RWPE2 (cell line): ENCODE measurements around the gene GPR17.

ENCODE experiments used
- ATAC-seq: fragments of 200-7000 bp; cut with Tn5 transposase; 3 replicates; pipeline ENCODE4 v1.9.1; 2021; ENCODE audit warnings: low read depth
- DNase-seq: peaks from one replicate; pipeline ENCODE4 v3.0.0-alpha.2; 2020; ENCODE audit warnings: low spot score
- H3K27ac ChIP-seq: fragments of 450-650 bp; 2 replicates; pipeline ENCODE4 v1.5.1; 2017; ENCODE audit warnings: mild to moderate bottlenecking; ENCODE audit not compliant: poor library complexity, severe bottlenecking
- H3K27me3 ChIP-seq: fragments of 250-450 bp; sonication (Bioruptor Pico); 2 replicates; pipeline ENCODE4 v1.5.1; 2021; ENCODE audit warnings: mild to moderate bottlenecking, moderate library complexity; ENCODE audit not compliant: insufficient read depth, poor library complexity, severe bottlenecking
- H3K36me3 ChIP-seq: fragments of 250-450 bp; sonication (Bioruptor Pico); 2 replicates; pipeline ENCODE4 v1.5.1; 2020; ENCODE audit warnings: low read depth, mild to moderate bottlenecking, moderate library complexity
- H3K4me1 ChIP-seq: fragments of 250-450 bp; sonication (Bioruptor Pico); 2 replicates; pipeline ENCODE4 v1.5.1; 2021; ENCODE audit warnings: mild to moderate bottlenecking, moderate library complexity; ENCODE audit not compliant: insufficient read depth, poor library complexity, severe bottlenecking
- H3K4me3 ChIP-seq: fragments of 250-450 bp; sonication (Bioruptor Pico); 2 replicates; pipeline ENCODE4 v1.5.1; 2021; ENCODE audit warnings: mild to moderate bottlenecking, moderate library complexity; ENCODE audit not compliant: severe bottlenecking
- H3K9me3 ChIP-seq: fragments of 250-450 bp; sonication (Bioruptor Pico); 2 replicates; pipeline ENCODE4 v1.5.1; 2021; ENCODE audit warnings: mild to moderate bottlenecking, moderate library complexity; ENCODE audit not compliant: severe bottlenecking
- TF ChIP-seq, protein P1 (sequence below): fragments of 450-650 bp; IDR thresholded peaks from one replicate; pipeline ENCODE4 v1.5.1; 2017; ENCODE audit warnings: mild to moderate bottlenecking, moderate library complexity; ENCODE audit not compliant: poor library complexity, severe bottlenecking

The GPR17 gene

DNA sequence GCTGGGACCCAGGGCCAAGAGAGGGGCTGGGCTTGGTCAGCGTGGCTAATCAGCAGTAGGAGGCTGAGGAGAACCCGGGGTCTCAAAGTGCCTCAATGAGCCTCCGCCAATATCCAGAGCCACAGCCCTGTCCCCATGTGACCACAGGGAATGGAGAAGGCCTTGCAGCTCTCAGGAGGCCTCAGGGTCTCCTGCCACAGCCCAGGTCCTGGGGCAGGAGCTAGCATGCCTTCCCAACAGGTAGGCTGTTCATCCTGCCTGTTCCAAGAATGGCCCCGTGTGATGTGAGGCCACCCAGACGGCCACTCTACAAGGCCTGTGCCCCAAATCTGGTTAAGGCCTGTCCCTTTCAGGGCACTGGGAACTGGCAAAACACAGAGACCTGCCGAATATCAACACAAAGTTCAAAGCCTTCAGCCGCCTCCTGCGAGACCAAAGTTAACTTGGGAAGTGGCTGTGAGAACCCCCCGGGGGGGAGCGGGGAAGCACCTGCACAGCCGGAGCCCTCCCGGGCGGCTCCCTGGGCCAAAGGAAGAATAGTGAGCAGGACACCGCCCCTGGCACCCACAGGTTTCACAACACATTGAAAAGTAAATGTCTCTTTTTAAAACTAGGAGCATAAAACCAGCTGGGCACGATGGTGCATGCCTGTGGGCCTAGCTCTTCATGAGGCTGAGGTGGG, 33.9 kb downstream of the GPR17 start:
- Histone ChIP-seq H3K27ac (no peak overlapping the region), H3K4me3 (no peak overlapping the region), H3K36me3 (no peaks in the 10 kb centered on the region), H3K27me3 (peaks cover 15% of the 10 kb centered on the region), H3K4me1 (no peaks in the 10 kb centered on the region), H3K9me3 (no peaks in the 10 kb centered on the region)
- DNase-seq = no peak
- TF ChIP-seq, protein P1, sequence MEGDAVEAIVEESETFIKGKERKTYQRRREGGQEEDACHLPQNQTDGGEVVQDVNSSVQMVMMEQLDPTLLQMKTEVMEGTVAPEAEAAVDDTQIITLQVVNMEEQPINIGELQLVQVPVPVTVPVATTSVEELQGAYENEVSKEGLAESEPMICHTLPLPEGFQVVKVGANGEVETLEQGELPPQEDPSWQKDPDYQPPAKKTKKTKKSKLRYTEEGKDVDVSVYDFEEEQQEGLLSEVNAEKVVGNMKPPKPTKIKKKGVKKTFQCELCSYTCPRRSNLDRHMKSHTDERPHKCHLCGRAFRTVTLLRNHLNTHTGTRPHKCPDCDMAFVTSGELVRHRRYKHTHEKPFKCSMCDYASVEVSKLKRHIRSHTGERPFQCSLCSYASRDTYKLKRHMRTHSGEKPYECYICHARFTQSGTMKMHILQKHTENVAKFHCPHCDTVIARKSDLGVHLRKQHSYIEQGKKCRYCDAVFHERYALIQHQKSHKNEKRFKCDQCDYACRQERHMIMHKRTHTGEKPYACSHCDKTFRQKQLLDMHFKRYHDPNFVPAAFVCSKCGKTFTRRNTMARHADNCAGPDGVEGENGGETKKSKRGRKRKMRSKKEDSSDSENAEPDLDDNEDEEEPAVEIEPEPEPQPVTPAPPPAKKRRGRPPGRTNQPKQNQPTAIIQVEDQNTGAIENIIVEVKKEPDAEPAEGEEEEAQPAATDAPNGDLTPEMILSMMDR = no peak
- no peak for ATAC-seq

DNA sequence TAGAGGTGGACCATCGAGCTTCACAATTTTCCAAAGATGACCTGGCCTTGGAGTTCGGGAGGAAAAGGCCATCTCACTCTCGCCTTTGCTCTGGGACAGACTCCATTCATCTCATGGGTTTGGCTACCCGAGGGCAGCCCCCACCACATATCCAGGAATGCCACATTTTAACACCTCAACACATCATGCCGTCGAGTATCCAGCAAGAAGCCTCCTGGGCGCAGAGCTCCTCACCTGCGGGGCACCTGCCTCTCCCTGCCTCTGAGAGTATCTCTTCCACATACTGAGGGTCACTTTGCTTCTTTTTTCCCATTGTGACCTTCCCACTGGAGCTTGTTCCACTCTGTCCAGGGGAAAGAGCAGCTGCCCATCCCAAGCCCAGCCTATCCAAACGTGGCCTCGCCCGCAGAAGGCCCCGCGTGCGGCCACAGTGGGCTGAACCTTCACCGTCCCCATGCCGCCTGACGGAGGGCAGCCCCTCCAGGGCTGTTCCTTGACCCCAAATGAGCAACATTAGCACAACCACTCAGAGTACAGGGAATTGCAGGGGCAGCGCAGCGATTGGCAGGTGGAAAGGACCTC, 34.8 kb downstream of the GPR17 start:
- Histone ChIP-seq H3K36me3 (no peaks in the 10 kb centered on the region), H3K9me3 (no peaks in the 10 kb centered on the region), H3K4me3 (no peak overlapping the region), H3K27me3 (peaks cover 11% of the 10 kb centered on the region), H3K27ac (no peak overlapping the region), H3K4me1 (no peaks in the 10 kb centered on the region)
- no peak for ATAC-seq
- TF ChIP-seq, protein P1 = no peak
- DNase-seq = no peak

DNA sequence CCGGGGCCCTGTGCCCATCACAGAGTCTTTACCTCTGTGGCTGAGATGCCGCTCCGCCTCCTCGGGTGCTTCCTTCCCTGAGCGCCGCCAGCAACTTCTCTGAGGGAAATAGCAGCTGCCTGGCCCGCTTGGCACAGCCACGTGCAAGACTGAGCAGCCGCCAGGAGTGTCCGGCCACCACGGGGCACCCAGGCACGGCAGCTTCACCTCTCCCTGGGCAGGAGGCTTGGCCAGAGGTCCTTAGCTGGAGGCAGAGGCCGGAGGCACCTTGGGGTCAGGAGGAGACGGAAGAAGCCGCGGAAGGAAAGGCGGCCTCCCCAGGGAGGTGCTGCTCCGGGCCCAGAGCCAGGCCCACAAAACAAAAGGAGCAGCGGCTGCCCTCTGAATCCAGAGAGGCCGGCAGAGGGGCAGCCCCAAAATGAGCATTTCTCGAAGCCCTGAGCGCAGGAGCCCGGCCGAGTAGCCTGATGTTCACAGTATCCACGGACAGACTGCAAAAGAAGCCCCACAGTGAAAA, 35.4 kb downstream of the GPR17 start:
- Histone ChIP-seq H3K27me3 (peaks cover 9% of the 10 kb centered on the region), H3K4me3 (no peak overlapping the region), H3K36me3 (no peaks in the 10 kb centered on the region), H3K4me1 (no peaks in the 10 kb centered on the region), H3K9me3 (no peaks in the 10 kb centered on the region), H3K27ac (no peak overlapping the region)
- no peak for ATAC-seq
- no peak for DNase-seq
- TF ChIP-seq, protein P1 = no peak

DNA sequence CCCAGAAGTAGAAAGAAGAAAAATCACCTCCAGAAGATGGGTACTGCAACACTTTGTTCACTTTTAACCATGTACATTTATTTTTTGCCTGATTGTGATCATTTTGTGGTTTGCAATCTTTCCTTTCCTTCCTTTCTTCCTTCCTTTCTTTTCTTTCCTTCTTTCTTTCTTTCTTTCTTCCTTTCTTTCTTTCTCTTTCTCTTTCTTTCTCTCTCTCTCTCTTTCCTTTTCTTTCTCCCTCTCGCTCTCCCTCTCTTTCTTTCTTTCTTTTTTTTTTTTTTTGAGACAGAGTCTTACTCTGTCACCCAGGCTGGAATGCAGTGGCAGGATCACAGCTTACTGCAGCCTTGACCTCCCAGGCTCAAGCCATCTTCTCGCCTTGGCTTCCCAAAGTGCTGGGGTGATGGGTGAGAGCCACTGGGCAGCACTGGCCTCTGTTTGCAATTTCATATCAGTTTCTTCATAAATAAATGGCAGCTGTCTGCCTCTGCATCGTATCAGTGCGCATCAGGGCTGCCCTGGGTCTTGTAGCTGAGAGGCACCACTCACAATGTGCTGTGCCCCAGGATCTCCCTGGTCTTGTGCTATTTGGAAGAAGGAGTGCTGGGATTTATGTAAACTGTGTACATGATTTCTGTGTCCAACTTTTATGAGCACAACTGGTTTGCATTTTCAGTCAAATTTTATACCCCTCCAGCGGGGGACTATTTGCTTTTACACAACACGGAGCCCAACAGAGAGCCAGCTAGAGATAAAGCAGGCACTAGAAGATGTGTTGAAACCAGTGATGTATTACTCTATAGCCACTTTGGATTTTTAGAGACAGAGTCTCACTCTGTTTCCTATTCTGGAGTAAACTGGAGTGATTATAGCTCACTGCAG, 36.3 kb downstream of the GPR17 start:
- no peak for DNase-seq
- no peak overlapping the region for H3K27ac ChIP-seq
- H3K4me1 ChIP-seq = no peaks in the 10 kb centered on the region
- no peaks in the 10 kb centered on the region for H3K9me3 ChIP-seq
- no peaks in the 10 kb centered on the region for H3K36me3 ChIP-seq
- no peak for ATAC-seq
- TF ChIP-seq, protein P1 = no peak
- H3K27me3 ChIP-seq = peaks cover under 1% of the 10 kb centered on the region
- H3K4me3 ChIP-seq = no peak overlapping the region
